Ovary (tissue), 9 donors: Measurements from ENCODE around the gene CLEC10A. TPM values are rescaled to one million over a fixed set of nuclear protein-coding genes. Genes with fewer than 3 reads are reported as not detected.

Experiments used
- DNase-seq, 5 donors: peaks; one replicate each; pipeline ENCODE4 v3.0.0-alpha.2; 2019 to 2020
- H3K27ac ChIP-seq, 2 donors: fragments of 200-600 bp; one replicate each; pipeline versions ENCODE4 v1.5.1 to v1.8.0; 2019 to 2022
- H3K27me3 ChIP-seq: fragments of 200-600 bp; one replicate; pipeline ENCODE4 v1.8.0; 2022
- H3K36me3 ChIP-seq: fragments of 200-600 bp; sonication (generic); one replicate; pipeline ENCODE4 v1.5.1; 2019
- H3K4me1 ChIP-seq: one replicate; pipeline ENCODE4 v1.8.1; 2013; ENCODE audit warnings: mild to moderate bottlenecking, moderate library complexity; ENCODE audit not compliant: insufficient read depth
- H3K4me3 ChIP-seq: fragments of 200-600 bp; sonication (generic); one replicate; pipeline ENCODE4 v1.5.1; 2017
- H3K9me3 ChIP-seq, 2 donors: fragments of 200-600 bp in 1 of 2; sonication (generic) in 1 of 2; one replicate each; pipeline versions ENCODE4 v1.5.1 to v1.8.1; 2013 to 2019; ENCODE audit warnings: mild to moderate bottlenecking in 1 of 2, moderate library complexity in 1 of 2
- CTCF ChIP-seq, 3 donors: fragments of 450-650 bp in 2 of 3; fragments of 200-600 bp in 1 of 3; IDR thresholded peaks; one replicate each; pipeline versions ENCODE4 v1.5.1 to v1.8.0; 2016 to 2022; ENCODE audit warnings: antibody characterized with exemption in 3 of 3, mild to moderate bottlenecking in 1 of 3
- EP300 ChIP-seq: sonication (generic); formaldehyde crosslinking; IDR thresholded peaks from one replicate; pipeline ENCODE4 v1.6.1; 2017; ENCODE audit warnings: antibody characterized with exemption
- POLR2A ChIP-seq: fragments of 450-650 bp; IDR thresholded peaks from one replicate; pipeline ENCODE4 v1.6.1; 2017; ENCODE audit warnings: antibody characterized with exemption, mild to moderate bottlenecking, moderate library complexity
- WGBS, 3 donors: extraction: QIAGEN DNeasy Blood & Tissue Kit in 1 of 3; methylation state at CpG; one replicate each; pipeline versions ENCODE4 v1.1.5 to v1.1.7; 2013 to 2017; 5-methylcytosine and 5-hydroxymethylcytosine counted together
- intact Hi-C, 4 donors: fragments of 100-400 bp; cut with DNase I; formaldehyde crosslinking; loops; one replicate each; pipeline versions ENCODE4 v1.11.0 to v1.15.1; 2022 to 2023
- polyA plus RNA-seq, 2 donors: library from polyadenylated mRNA; stranded (reverse); fragments of 200-250 nt in 1 of 2; fragments of 350-450 nt in 1 of 2; fragmentation: Illumina TruSeq in 1 of 2; extraction: RNeasy Lipid Tissue Mini Kit (QIAGEN cat#74804) in 1 of 2; gene quantifications; one replicate each; pipeline ENCODE4 v1.2.3, GENCODE V29; 2013 to 2014
- total RNA-seq, 7 donors: library from RNA; depleted of rRNA in 2 of 7; stranded (reverse); fragments of >200 nt in 2 of 7; fragmentation: NEBNext Ultra II Directional in 3 of 7; extraction: Animal tissue kit (Norgen Biotek cat#: 25700) in 3 of 7; gene quantifications; one replicate each; pipeline versions ENCODE4 v1.1.0 to v1.2.4, GENCODE V29; 2016 to 2023
- donor health status: DM: no; HTN: no; CAD: no; lungs with moderate emphysema.
- donor health status: DM: no; HTN: no; CAD: no.
- donor health status: Bipolar disorder and iron deficiency.
- donor health status: DM: yes; HTN: yes; CAD: no.
- donor health status: DM: no; HTN: no; CAD: no.
- donor health status: DM: yes; HTN: yes; CAD: no.

CLEC10A gene
- total and polyA plus RNA-seq, 9 donors: 0.98 to 9.4 (median 2.3) TPM

GRCh38 chr17:7029659-7030058, 50.4 kb downstream of the CLEC10A start:
- TF ChIP-seq POLR2A (no peak), CTCF (IDR thresholded peaks at IDR 0.05) (no peak), EP300 (no peak)
- Histone ChIP-seq H3K9me3 (no peaks in the 10 kb centered on the region), H3K27me3 (no peaks in the 10 kb centered on the region), H3K4me1 (no peaks in the 10 kb centered on the region), H3K27ac (no peak overlapping the region), H3K4me3 (no peak overlapping the region), H3K36me3 (no peaks in the 10 kb centered on the region)
- 69 to 78% (median 72%) methylated on average over 8 of the region's 8 CpGs for WGBS, 3 donors
- DNase-seq: peak in 1 of 5 donors; percentile 28
- intact Hi-C loops: no loop called here

GRCh38 chr17:7029096-7029495, 51.0 kb downstream of the CLEC10A start:
- no peak for DNase-seq
- H3K27me3 ChIP-seq: no peaks in the 10 kb centered on the region
- WGBS, 3 donors: 73 to 77% (median 75%) methylated on average over 3 of the region's 3 CpGs
- TF ChIP-seq CTCF (IDR thresholded peaks at IDR 0.05) (no peak), EP300 (no peak), POLR2A (no peak)
- H3K9me3 ChIP-seq: no peaks in the 10 kb centered on the region
- no peaks in the 10 kb centered on the region for H3K36me3 ChIP-seq
- H3K4me1 ChIP-seq: no peaks in the 10 kb centered on the region
- no peak overlapping the region for H3K4me3 ChIP-seq
- intact Hi-C loops: no loop called here
- H3K27ac ChIP-seq: no peak overlapping the region

GRCh38 chr17:7027335-7027734, 52.7 kb downstream of the CLEC10A start:
- TF ChIP-seq POLR2A (no peak), CTCF (IDR thresholded peaks at IDR 0.05) (no peak), EP300 (no peak)
- Histone ChIP-seq H3K27ac (no peak overlapping the region), H3K9me3 (no peaks in the 10 kb centered on the region), H3K4me3 (no peak overlapping the region), H3K27me3 (no peaks in the 10 kb centered on the region), H3K36me3 (no peaks in the 10 kb centered on the region), H3K4me1 (no peaks in the 10 kb centered on the region)
- WGBS, 3 donors: 58 to 68% (median 58%) methylated on average over 13 of the region's 13 CpGs
- intact Hi-C loops: no loop called here
- no peak for DNase-seq

GRCh38 chr17:7026471-7027115, 53.5 kb downstream of the CLEC10A start:
- Histone ChIP-seq H3K27ac (no peak overlapping the region), H3K36me3 (no peaks in the 10 kb centered on the region), H3K4me3 (no peak overlapping the region), H3K4me1 (no peaks in the 10 kb centered on the region), H3K9me3 (no peaks in the 10 kb centered on the region), H3K27me3 (no peaks in the 10 kb centered on the region)
- intact Hi-C loops: no loop called here
- no peak for DNase-seq
- TF ChIP-seq POLR2A (no peak), CTCF (IDR thresholded peaks at IDR 0.05) (no peak), EP300 (no peak)
- 87 to 91% (median 88%) methylated on average over 29 of the region's 29 CpGs for WGBS, 3 donors
